SU-DHL-6 (cell line): ENCODE measurements around the gene CGB2.

Source experiments
- H2AFZ ChIP-seq: fragments of 200-600 bp; sonication (generic); 2 replicates; pipeline ENCODE4 v1.6.1; 2014; ENCODE audit warnings: low read depth, mild to moderate bottlenecking, moderate library complexity, mixed read lengths, antibody characterized with exemption, low read length; ENCODE audit not compliant: severe bottlenecking
- H3F3A ChIP-seq: fragments of 200-600 bp; shearing (Covaris generic); 2 replicates; pipeline ENCODE4 v1.6.0; 2016; ENCODE audit warnings: antibody characterized with exemption, mild to moderate bottlenecking; ENCODE audit not compliant: insufficient read depth
- H3K27ac ChIP-seq: fragments of 200-600 bp; sonication (generic); 2 replicates; pipeline ENCODE4 v1.5.1; 2016; ENCODE audit warnings: low read depth, mild to moderate bottlenecking, low read length, moderate library complexity, mixed read lengths
- H3K27me3 ChIP-seq: fragments of 200-600 bp; sonication (generic), shearing (Covaris generic); 2 replicates; pipeline ENCODE4 v1.6.0; 2014; ENCODE audit warnings: mild to moderate bottlenecking, low read length
- H3K36me3 ChIP-seq: fragments of 200-600 bp; sonication (generic); 2 replicates; pipeline ENCODE4 v1.6.1; 2014; ENCODE audit warnings: mild to moderate bottlenecking, low read length, mixed read lengths
- H3K4me2 ChIP-seq: fragments of 300-600, 200-600 bp; shearing (Covaris generic), sonication (generic); 2 replicates; pipeline ENCODE4 v1.6.0; 2014; ENCODE audit warnings: low read length, low read depth, mild to moderate bottlenecking; ENCODE audit not compliant: poor library complexity, severe bottlenecking
- H3K4me3 ChIP-seq: fragments of 200-600 bp; sonication (generic); 2 replicates; pipeline ENCODE4 v1.5.1; 2014; ENCODE audit warnings: antibody characterized with exemption, low read length, mild to moderate bottlenecking, mixed read lengths; ENCODE audit not compliant: insufficient read depth, poor library complexity, severe bottlenecking
- H3K79me2 ChIP-seq: fragments of 200-600 bp; sonication (generic); 2 replicates; pipeline ENCODE4 v1.6.1; 2014; ENCODE audit warnings: mild to moderate bottlenecking, low read length, moderate library complexity; ENCODE audit not compliant: insufficient read depth
- H3K9ac ChIP-seq: fragments of 200-600 bp; sonication (generic); 2 replicates; pipeline ENCODE4 v1.7.0; 2014; ENCODE audit warnings: mild to moderate bottlenecking, low read length
- H3K9me2 ChIP-seq: fragments of 200-600 bp; sonication (generic); replicated peaks from 2 replicates; pipeline ENCODE4 v1.6.1; 2014; ENCODE audit warnings: low read length; ENCODE audit not compliant: insufficient read depth
- H3K9me3 ChIP-seq: fragments of 200-600 bp; sonication (generic); 2 replicates; pipeline ENCODE4 v1.6.1; 2014; ENCODE audit warnings: low read length, mixed read lengths; ENCODE audit not compliant: insufficient read depth
- H4K20me1 ChIP-seq: fragments of 200-600 bp; sonication (generic); 2 replicates; pipeline ENCODE4 v1.6.1; 2014; ENCODE audit warnings: low read depth, mild to moderate bottlenecking, antibody characterized with exemption, low read length, moderate library complexity, mixed read lengths
- CTCF ChIP-seq: fragments of 200-600 bp; sonication (generic); IDR thresholded peaks from one replicate; pipeline ENCODE4 v1.5.1; 2017; ENCODE audit warnings: antibody characterized with exemption, mild to moderate bottlenecking, low read length, moderate library complexity; ENCODE audit not compliant: insufficient read depth, poor library complexity, severe bottlenecking
- EZH2phosphoT487 ChIP-seq: fragments of 200-600 bp; sonication (generic), shearing (Covaris generic); conservative IDR thresholded peaks from 2 replicates; pipeline ENCODE4 v1.6.1; 2018; ENCODE audit warnings: mild to moderate bottlenecking, antibody characterized with exemption, low read length, moderate library complexity, mixed read lengths

The CGB2 gene

GRCh38 chr19:48994035-48994386 lies 37.7 kb upstream of the CGB2 start:
- peak overlapping the region; percentile 95 for H3K4me3 ChIP-seq
- no peaks in the 10 kb centered on the region for H3K9me3 ChIP-seq
- no peaks in the 10 kb centered on the region for H3F3A ChIP-seq
- no peaks in the 10 kb centered on the region for H3K9me2 ChIP-seq
- H3K4me2 ChIP-seq: peak overlapping the region; percentile 78
- H3K79me2 ChIP-seq: peaks cover 50% of the 10 kb centered on the region
- peak overlapping the region; percentile 92 for H3K9ac ChIP-seq
- TF ChIP-seq EZH2phosphoT487: no peak
- TF ChIP-seq CTCF: no peak
- H4K20me1 ChIP-seq: no peaks in the 10 kb centered on the region
- no peaks in the 10 kb centered on the region for H3K27me3 ChIP-seq
- peak overlapping the region; percentile 74 for H2AFZ ChIP-seq
- peak overlapping the region; percentile 89 for H3K27ac ChIP-seq
- no peaks in the 10 kb centered on the region for H3K36me3 ChIP-seq

- no peak overlapping the region for H2AFZ ChIP-seq
- no peak overlapping the region for H3K9ac ChIP-seq
- no peak overlapping the region for H3K4me3 ChIP-seq
- H3K36me3 ChIP-seq: no peaks in the 10 kb centered on the region
- no peaks in the 10 kb centered on the region for H3K9me3 ChIP-seq
- no peaks in the 10 kb centered on the region for H3K27me3 ChIP-seq
- no peaks in the 10 kb centered on the region for H3K9me2 ChIP-seq
- H4K20me1 ChIP-seq: no peaks in the 10 kb centered on the region
- peaks cover 41% of the 10 kb centered on the region for H3K79me2 ChIP-seq
- H3K4me2 ChIP-seq: no peak overlapping the region
- H3F3A ChIP-seq: no peaks in the 10 kb centered on the region
- TF ChIP-seq EZH2phosphoT487 (no peak), CTCF (peak; percentile 43)
- H3K27ac ChIP-seq: no peak overlapping the region
These were observed 33.7 kb upstream of the CGB2 start for GRCh38 chr19:48997972-48998371.

- Histone ChIP-seq H3K9me2 (no peaks in the 10 kb centered on the region), H3K4me2 (no peak overlapping the region), H3K27ac (no peak overlapping the region), H4K20me1 (no peaks in the 10 kb centered on the region), H3K79me2 (peaks cover 30% of the 10 kb centered on the region), H3K4me3 (no peak overlapping the region), H3K36me3 (no peaks in the 10 kb centered on the region; the same call in 1 of the 2 replicates), H3F3A (no peaks in the 10 kb centered on the region), H2AFZ (no peak overlapping the region), H3K9me3 (no peaks in the 10 kb centered on the region), H3K27me3 (no peaks in the 10 kb centered on the region), H3K9ac (no peak overlapping the region)
- TF ChIP-seq EZH2phosphoT487 (no peak), CTCF (peak; percentile 80)
These were observed 32.0 kb upstream of the CGB2 start for GRCh38 chr19:48999481-49000325.
